ENCODE data around the gene SPATA3.

The SPATA3 gene

GRCh38 chr2:230968921-230969658 is 26.8 kb upstream of the SPATA3 start:
- no peak for FAIRE-seq

GRCh38 chr2:230969659-230970015 is 26.3 kb upstream of the SPATA3 start:
- FAIRE-seq = no peak

GRCh38 chr2:230972046-230972445 is 23.9 kb upstream of the SPATA3 start:
- no peak for FAIRE-seq

GRCh38 chr2:230974096-230974913 is 21.6 kb upstream of the SPATA3 start:
- FAIRE-seq = no peak

- FAIRE-seq = no peak
These were observed 20.0 kb upstream of the SPATA3 start for GRCh38 chr2:230975927-230976326.

- no peak for FAIRE-seq
These were observed 19.2 kb upstream of the SPATA3 start for GRCh38 chr2:230976671-230977171.

GRCh38 chr2:230980468-230980867 is 15.5 kb upstream of the SPATA3 start:
- FAIRE-seq = no peak

- FAIRE-seq = no peak
These were observed 14.2 kb upstream of the SPATA3 start for GRCh38 chr2:230981704-230982103.

GRCh38 chr2:230982126-230982525 is 13.8 kb upstream of the SPATA3 start:
- FAIRE-seq = no peak

- FAIRE-seq = no peak
These were observed 13.4 kb upstream of the SPATA3 start for GRCh38 chr2:230982528-230982927.

- FAIRE-seq = no peak
These were observed 12.4 kb upstream of the SPATA3 start for GRCh38 chr2:230983566-230983965.

GRCh38 chr2:230984393-230985220 is 11.3 kb upstream of the SPATA3 start:
- no peak for FAIRE-seq

GRCh38 chr2:230985519-230986231 is 10.2 kb upstream of the SPATA3 start:
- FAIRE-seq = no peak

GRCh38 chr2:230986520-230987136 is 9.3 kb upstream of the SPATA3 start:
- FAIRE-seq = no peak

GRCh38 chr2:230987137-230988020 is 8.5 kb upstream of the SPATA3 start:
- FAIRE-seq = no peak

GRCh38 chr2:230989731-230990130 is 6.2 kb upstream of the SPATA3 start:
- FAIRE-seq = no peak

GRCh38 chr2:230990131-230990898 is 5.6 kb upstream of the SPATA3 start:
- no peak for FAIRE-seq

- FAIRE-seq = no peak
These were observed 5.1 kb upstream of the SPATA3 start for GRCh38 chr2:230990899-230991150.

GRCh38 chr2:230991598-230991997 is 4.3 kb upstream of the SPATA3 start:
- no peak for FAIRE-seq

- FAIRE-seq = no peak
These were observed 740 bp downstream of the SPATA3 start for GRCh38 chr2:230996661-230997060.

GRCh38 chr2:230998882-230999281 is 3.0 kb downstream of the SPATA3 start:
- FAIRE-seq = no peak
